Measurements from ENCODE around the gene HEMK1. TPM values are rescaled to one million over a fixed set of nuclear protein-coding genes. Genes with fewer than 3 reads are reported as not detected.

HEMK1 gene
- total RNA-seq, 2 experiments from 2014 or later, result 97.1 to 101 TPM

DNA sequence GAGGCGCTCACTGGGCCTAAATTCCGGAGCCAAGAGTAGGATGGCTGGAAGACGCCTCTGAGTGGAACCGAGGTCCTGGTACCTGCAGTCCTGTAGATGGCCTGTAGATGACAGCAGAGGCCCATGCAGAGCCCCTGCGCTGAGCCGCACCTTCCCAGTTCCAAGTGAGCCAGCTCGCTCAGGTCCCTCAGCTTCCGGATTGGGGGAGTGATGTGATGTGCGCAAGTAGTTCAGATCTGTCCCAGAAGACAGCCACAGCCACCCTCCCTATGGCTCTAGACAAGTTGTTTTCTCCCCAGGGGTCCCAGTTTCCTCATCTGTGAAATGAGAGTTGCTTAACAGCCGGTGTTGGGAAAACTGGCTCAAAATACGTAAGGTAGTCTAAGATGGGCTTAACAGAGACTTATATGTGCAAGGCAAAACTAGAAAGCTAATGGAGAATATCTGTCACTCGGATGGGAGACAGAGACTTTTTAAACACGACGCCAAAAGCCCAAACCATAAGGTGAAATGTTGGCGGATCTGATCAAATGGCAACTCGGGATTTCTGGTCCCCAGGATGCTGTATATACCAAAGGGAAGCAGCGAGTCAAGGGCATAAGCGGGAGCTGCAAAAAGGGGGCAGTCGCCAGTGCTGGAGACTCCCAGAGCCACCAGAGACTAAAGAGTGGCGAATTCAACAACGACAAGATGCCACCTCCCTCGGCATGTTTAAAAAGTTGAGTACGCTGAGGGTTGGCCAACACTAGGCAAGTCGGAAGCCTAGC lies 46.9 kb downstream of the HEMK1 start:
- intact Hi-C loops (cut with micrococcal nuclease), result loop anchor here (5.0 kb wide), 2 partner anchors 36 to 771 kb away; partner anchors contain the start of gene MANF
- POLR2A ChIA-PET, result interaction anchor here (0.7 to 25.6 kb wide), 11 partner anchors 11 to 769 kb away, joined by 3 to 2276 read pairs (median 10); partner anchors contain the start of genes C3orf18, DOCK3, HEMK1 and MANF
- TF ChIP-seq, protein P1, sequence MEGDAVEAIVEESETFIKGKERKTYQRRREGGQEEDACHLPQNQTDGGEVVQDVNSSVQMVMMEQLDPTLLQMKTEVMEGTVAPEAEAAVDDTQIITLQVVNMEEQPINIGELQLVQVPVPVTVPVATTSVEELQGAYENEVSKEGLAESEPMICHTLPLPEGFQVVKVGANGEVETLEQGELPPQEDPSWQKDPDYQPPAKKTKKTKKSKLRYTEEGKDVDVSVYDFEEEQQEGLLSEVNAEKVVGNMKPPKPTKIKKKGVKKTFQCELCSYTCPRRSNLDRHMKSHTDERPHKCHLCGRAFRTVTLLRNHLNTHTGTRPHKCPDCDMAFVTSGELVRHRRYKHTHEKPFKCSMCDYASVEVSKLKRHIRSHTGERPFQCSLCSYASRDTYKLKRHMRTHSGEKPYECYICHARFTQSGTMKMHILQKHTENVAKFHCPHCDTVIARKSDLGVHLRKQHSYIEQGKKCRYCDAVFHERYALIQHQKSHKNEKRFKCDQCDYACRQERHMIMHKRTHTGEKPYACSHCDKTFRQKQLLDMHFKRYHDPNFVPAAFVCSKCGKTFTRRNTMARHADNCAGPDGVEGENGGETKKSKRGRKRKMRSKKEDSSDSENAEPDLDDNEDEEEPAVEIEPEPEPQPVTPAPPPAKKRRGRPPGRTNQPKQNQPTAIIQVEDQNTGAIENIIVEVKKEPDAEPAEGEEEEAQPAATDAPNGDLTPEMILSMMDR (IDR thresholded peaks at IDR 0.05), result peak; percentile 96
- peak overlapping the region; percentile 94 for H3K4me3 Mint-ChIP-seq
- H3K27ac Mint-ChIP-seq, result peak overlapping the region; percentile 94
- peak; percentile 35 for ATAC-seq
- H3K4me1 Mint-ChIP-seq (ENCODE audit: low read depth), result peaks cover 42% of the 10 kb centered on the region
- CTCF ChIA-PET, result interaction anchor here (0.6 to 25.1 kb wide), 37 partner anchors 10 to 795 kb away, joined by 3 to 769 read pairs (median 5); partner anchors contain the start of genes C3orf18, DOCK3 and HEMK1
- peak; percentile 91 for DNase-seq
- no peaks in the 10 kb centered on the region for H3K9me3 Mint-ChIP-seq
- H3K36me3 Mint-ChIP-seq (ENCODE audit: low read depth), result peaks cover 87% of the 10 kb centered on the region
- no peaks in the 10 kb centered on the region for H3K27me3 Mint-ChIP-seq

DNA sequence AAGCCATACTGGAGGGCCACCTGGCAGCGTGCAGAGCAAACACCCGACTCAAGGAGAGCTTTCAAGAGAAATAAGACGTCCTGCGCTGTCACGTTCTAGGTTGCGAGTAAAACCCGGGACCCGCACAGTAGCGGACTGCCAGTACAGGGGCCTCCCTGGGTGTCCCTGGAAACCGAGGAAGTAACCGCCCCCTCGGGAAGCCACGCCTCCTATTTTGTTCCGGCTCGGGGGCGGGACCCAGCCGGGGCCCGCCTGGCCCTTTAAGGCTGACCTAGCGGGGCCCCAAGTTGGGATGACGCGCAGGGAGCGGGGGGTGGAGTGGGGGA lies 47.4 kb downstream of the HEMK1 start:
- peak; percentile 98 for DNase-seq

DNA sequence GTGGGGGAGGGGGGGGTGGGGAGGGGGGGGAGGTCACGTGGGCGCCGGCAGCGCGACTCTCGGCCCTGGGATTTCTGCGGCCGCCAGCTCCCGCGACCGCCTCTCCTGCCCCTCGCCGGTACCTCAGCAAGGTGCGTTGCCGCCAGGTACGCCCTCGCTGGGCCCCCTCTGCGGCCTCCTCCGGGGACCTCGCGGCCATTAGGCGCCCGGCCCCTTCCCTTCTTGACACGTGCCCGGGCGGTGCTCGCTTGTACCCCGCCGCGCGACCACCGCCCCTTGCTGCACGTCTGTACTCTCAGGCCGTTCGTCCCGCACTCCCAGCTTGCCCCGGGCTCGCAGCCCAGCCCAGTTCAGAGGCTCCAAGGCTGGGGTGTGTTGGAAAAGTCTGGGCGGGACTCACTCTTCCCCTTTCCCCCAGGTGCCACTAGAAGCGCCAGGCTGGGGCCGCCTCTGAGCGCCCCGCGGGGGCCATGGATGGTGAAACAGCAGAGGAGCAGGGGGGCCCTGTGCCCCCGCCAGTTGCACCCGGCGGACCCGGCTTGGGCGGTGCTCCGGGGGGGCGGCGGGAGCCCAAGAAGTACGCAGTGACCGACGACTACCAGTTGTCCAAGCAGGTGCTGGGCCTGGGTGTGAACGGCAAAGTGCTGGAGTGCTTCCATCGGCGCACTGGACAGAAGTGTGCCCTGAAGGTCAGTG lies 47.9 kb downstream of the HEMK1 start, which contains the start of gene MAPKAPK3:
MAPKAPK3 (plus strand) TSS at position 56 of the 696 bp plus-strand sequence; CDS start at position 471, 415 bp downstream.
- Mint-ChIP-seq H3K27ac (peak within 1 kb of the TSS; percentile 94), H3K36me3 (ENCODE audit: low read depth) (peaks cover 82% of the 10 kb centered on the region), H3K9me3 (no peaks in the 10 kb centered on the region), H3K4me3 (peak within 1 kb of the TSS; percentile 94), H3K4me1 (ENCODE audit: low read depth) (peaks cover 49% of the 10 kb centered on the region), H3K27me3 (no peaks in the 10 kb centered on the region)
- TF ChIP-seq, protein P1 (IDR thresholded peaks at IDR 0.05), result no peak
- CTCF ChIA-PET, result interaction anchor here (1.0 to 25.1 kb wide), 23 partner anchors 9 to 794 kb away, joined by 3 to 769 read pairs (median 10); partner anchors contain the start of genes C3orf18, DOCK3 and HEMK1
- ATAC-seq, result peak; percentile 0
- intact Hi-C loops (cut with micrococcal nuclease), result loop anchor here (5.0 kb wide), 2 partner anchors 35 to 770 kb away; partner anchors contain the start of gene MANF
- peak; percentile 52 for DNase-seq
- POLR2A ChIA-PET, result interaction anchor here (1.0 to 25.6 kb wide), 10 partner anchors 10 to 768 kb away, joined by 3 to 2276 read pairs (median 14); partner anchors contain the start of genes C3orf18, DOCK3, HEMK1 and MANF

More for the DNA sequence above, 47.4 kb downstream of the HEMK1 start:
- Mint-ChIP-seq H3K4me1 (ENCODE audit: low read depth) (peaks cover 44% of the 10 kb centered on the region), H3K4me3 (peak overlapping the region; percentile 94), H3K27me3 (no peaks in the 10 kb centered on the region), H3K36me3 (ENCODE audit: low read depth) (peaks cover 83% of the 10 kb centered on the region), H3K27ac (peak overlapping the region; percentile 94), H3K9me3 (no peaks in the 10 kb centered on the region)
- intact Hi-C loops (cut with micrococcal nuclease), result loop anchor here (5.0 kb wide), 2 partner anchors 36 to 771 kb away; partner anchors contain the start of gene MANF
- CTCF ChIA-PET, result interaction anchor here (0.8 to 25.1 kb wide), 29 partner anchors 9 to 794 kb away, joined by 3 to 769 read pairs (median 6); partner anchors contain the start of genes C3orf18, DOCK3 and HEMK1
- POLR2A ChIA-PET, result interaction anchor here (1.2 to 25.6 kb wide), 10 partner anchors 10 to 768 kb away, joined by 3 to 2276 read pairs (median 14); partner anchors contain the start of genes C3orf18, DOCK3, HEMK1 and MANF
- TF ChIP-seq, protein P1 (IDR thresholded peaks at IDR 0.05), result no peak
- peak; percentile 63 for ATAC-seq

DNA sequence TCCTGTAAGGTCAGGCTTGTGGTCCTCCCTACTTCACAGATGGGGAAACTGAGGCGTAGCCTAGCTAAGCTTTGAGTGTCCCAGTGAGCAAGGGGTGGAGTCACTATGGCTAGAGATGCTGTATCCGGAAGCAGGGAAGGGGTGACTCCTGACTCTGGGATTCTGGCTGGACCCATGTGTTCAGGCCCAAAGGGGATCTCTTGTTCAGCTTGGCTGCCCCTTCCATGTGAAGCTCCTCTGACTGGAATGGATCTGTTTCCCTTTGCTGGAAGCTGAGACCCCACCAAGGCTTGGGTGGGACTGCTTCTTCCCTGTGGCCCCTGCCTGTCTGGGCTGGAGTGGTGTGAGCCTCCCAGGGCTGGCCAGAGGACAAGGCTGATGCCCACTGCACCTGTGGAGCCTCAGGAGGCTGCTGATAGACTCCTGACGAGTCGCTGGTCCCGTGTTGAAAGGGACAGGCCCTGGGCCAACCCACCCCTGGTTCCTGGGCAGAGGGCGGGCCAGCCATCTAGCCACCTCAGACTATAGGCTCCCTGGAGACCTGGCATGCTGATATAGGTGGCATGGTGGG lies 48.7 kb downstream of the HEMK1 start:
- ATAC-seq (no peak), DNase-seq (peak; percentile 56)
- Mint-ChIP-seq H3K27ac (peak overlapping the region; percentile 90), H3K27me3 (no peaks in the 10 kb centered on the region), H3K36me3 (ENCODE audit: low read depth) (peaks cover 80% of the 10 kb centered on the region), H3K4me1 (ENCODE audit: low read depth) (peaks cover 57% of the 10 kb centered on the region), H3K9me3 (no peaks in the 10 kb centered on the region), H3K4me3 (peak overlapping the region; percentile 94)
- ChIA-PET POLR2A (interaction anchor here (1.0 to 25.6 kb wide), 6 partner anchors 9 to 76 kb away, joined by 3 to 2276 read pairs (median 42); partner anchors contain the start of genes C3orf18 and HEMK1), CTCF (interaction anchor here (1.0 to 25.1 kb wide), 12 partner anchors 10 to 772 kb away, joined by 3 to 769 read pairs (median 8); partner anchors contain the start of genes C3orf18, DOCK3 and HEMK1)
- intact Hi-C loops (cut with micrococcal nuclease), result loop anchor here (5.0 kb wide), 2 partner anchors 34 to 769 kb away; partner anchors contain the start of gene MANF
- TF ChIP-seq, protein P1 (IDR thresholded peaks at IDR 0.05), result no peak
